GM19043 (cell line): Measurements from ENCODE around the gene PRAC1.
"Not testable (repeated sequence)": the region's sequence is repeated elsewhere in the genome, so short reads cannot be mapped to it uniquely, and the experiment has no call there.

Source experiments
- ATAC-seq: cut with Tn5 transposase; IDR thresholded peaks from one replicate; pipeline ENCODE4 v1.9.1; 2021; ENCODE audit warnings: low read depth; ENCODE audit not compliant: unreplicated experiment

Gene PRAC1

GRCh38 chr17:48727415-48728175 lies 5.3 kb upstream of the PRAC1 start:
- no peak for ATAC-seq

GRCh38 chr17:48726916-48727286 lies 4.6 kb upstream of the PRAC1 start:
- no peak for ATAC-seq

DNA sequence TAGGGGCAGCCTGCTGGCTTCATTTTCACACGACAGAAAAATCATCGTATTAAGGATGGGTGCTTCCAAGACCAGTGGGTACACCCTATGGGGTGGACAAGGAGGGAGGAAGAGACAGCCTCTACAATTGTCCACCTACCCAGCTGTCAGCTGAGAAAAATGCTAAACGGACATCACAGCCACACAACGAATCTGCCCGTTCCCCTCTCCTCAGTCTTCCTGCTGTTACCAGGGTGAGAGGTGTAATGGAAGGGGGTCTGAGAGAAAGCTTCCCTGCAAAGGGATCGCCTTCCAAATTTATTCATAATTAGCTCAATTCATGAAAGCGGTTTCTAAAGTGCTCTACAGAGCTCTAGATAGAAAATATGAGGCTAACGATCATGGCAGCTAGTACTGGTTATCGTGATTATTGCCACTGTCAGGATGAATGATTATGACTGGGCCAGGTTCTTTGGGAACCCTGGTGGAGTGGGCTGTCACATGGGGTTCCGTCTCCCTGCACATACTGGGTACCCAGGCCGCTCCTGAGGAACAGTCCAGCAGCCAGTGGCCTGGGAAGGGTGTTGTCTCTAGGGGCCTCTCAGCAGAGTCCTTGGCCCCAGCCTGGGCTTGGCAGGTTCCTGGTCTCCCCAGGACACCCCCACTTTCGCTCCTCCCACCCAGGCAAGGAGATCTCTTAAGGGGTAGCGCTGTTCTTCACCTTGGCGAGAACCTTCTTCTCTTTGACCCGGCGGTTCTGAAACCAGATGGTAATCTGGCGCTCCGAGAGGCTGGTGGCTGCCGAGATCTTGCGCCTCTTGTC lies 4.0 kb upstream of the PRAC1 start:
- no peak for ATAC-seq

- no peak for ATAC-seq
Observed at GRCh38 chr17:48725288-48726064, 3.2 kb upstream of the PRAC1 start.

- no peak for ATAC-seq
Observed at GRCh38 chr17:48725004-48725287, 2.6 kb upstream of the PRAC1 start.

GRCh38 chr17:48724251-48725003 lies 2.1 kb upstream of the PRAC1 start:
- no peak for ATAC-seq

- ATAC-seq, result no peak
Observed at GRCh38 chr17:48723423-48724250, 1.3 kb upstream of the PRAC1 start.

- no peak for ATAC-seq
Observed at GRCh38 chr17:48722915-48723422, 651 bp upstream of the PRAC1 start, which contains the start of gene PRAC2. PRAC2 (plus strand) TSS chr17:48723185; CDS start chr17:48724411, 1,226 bp downstream.

- ATAC-seq, result no peak
Observed at GRCh38 chr17:48721009-48721402, 1.3 kb downstream of the PRAC1 start.

DNA sequence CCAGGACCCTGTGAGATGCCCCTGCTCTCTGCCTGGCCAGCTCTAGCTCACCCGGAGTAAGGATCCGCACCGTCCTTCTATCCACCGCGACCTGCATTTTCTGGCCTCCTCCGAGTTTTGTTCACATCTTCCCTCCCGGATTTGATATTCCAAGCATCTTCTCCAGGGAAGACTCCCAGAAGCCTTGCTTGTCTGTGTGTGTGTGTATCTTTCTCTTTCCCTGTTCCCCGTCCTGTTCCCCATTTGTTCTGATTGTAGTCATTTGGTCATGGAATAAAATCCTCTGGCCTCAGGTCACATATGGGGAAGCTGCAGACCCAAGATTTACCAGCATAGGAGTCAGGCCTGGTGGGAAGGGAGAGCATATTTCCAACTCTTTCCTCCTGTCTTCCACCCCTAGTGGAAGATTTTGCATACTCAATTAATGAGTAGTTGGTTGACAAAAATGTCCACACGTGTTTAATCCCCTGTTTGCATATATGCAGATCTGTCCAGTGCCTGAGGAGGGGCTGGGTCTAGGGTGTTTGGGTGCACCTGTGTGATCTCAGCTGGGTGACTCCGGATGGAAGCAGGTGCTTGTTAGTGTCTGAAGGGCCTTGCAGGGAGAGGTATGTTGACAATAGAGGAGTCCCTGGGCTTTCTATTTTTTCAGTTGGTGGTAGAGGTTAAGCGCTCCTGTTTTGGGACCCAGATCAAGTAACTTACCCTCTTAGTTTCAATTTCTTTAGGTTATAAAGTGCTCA lies 1.9 kb downstream of the PRAC1 start:
- ATAC-seq, result no peak

DNA sequence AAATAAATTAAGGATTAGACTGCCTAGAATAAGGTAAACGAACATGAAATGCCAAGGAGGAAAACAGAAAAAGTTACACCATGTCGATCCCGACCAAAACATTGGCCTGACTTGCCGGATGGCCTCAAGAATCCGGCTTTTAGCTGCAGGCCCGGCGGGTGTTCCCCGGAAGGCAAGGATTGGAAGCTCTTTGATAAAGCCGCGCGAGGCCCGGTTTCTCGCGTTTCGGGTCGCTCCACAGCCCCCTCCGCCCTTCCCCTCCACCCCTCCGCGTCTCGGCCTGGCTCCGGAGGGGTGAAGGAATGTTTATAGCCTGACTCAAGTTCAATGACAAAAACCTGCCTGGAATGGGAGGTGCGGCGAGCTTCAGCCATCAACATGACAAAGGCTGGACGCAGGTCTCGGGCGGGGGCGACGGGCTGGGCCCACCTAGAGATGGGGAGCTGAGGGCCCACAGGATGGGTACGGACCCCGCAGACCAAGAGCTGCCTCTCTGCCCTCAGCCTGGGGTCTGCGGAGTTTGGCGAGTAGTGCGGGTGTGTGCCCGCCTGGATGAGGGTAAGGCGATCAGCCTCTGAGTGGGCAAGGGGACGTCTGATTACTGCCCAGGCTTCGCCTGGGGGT lies 2.6 kb downstream of the PRAC1 start:
- no peak for ATAC-seq

- ATAC-seq, result no peak
Observed at GRCh38 chr17:48718761-48719641, 3.3 kb downstream of the PRAC1 start.

- no peak for ATAC-seq
Observed at GRCh38 chr17:48718227-48718760, 4.0 kb downstream of the PRAC1 start.

- ATAC-seq, result no peak
Observed at GRCh38 chr17:48717367-48718226, 4.7 kb downstream of the PRAC1 start.

DNA sequence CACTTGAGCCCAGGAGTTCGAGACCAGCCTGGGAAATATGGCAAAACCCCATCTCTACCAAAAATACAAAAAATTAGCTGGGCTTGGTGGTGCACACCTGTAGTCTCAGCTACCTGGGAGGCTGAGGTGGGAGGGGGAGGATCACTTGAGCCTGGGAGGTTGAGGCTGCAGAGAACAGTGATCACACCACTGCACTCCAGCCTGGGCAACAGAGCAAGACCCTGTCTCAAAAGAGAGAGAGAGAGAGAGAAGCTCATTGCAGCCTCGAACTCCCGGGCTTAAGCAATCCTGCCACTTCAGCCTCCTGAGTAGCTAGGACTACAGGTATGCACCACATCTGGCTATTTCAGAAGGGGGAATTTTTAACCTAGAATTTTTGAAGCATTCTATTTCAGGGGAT lies 5.8 kb downstream of the PRAC1 start:
- ATAC-seq, result not testable (repeated sequence)
